ENCODE results near the gene MYOM1.
A peak's percentile ranks its signal among the peaks of the same experiment; 100 is the strongest.

- TF ChIP-seq CTCF (conservative IDR thresholded peaks at IDR 0.05; ENCODE audit: low read depth, low read length) (peak; percentile 27; the same call in 1 of the 2 replicates), EZH2 (IDR thresholded peaks at IDR 0.05; ENCODE audit: borderline replicate concordance, low read depth, low read length, poor library complexity, severe bottlenecking) (no peak)
These were observed 32.8 kb downstream of the MYOM1 start for GRCh38 chr18:3186678-3187658.
